Measurements from ENCODE around the gene HADHA. TPM values are rescaled to one million over a fixed set of nuclear protein-coding genes. Genes with fewer than 3 reads are reported as not detected.

The HADHA gene
- total RNA-seq, 4 donors from 2014 or later = 93.8 to 151 (median 110) TPM

DNA sequence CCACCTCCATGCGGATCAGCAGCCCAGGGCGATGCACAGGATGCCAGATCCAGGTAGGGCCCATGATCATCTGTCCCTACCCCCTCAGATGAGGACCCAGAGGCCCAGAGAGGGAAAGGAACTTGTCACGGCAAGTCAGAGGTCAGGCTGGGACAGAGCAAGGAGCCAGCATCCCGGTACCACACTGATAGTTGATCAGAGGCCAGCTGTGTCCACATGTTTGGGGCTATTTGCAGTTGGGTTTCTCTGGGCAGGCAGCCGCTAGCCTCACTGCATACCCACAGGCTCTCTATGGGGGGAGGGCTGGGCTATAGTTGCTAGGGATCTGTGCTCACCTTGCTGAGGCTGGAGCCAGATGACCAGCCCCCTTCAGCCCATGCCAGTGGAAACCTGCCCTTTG, 62.0 kb downstream of the HADHA start:
- intact Hi-C loops (cut with DNase I; ENCODE audit: low total_unique reads) = loop anchor here (10.0 kb wide), 1 partner anchor 198 kb away; the partner anchor contains the start of gene KIF3C
- Histone ChIP-seq H3K4me1 (no peaks in the 10 kb centered on the region), H3K27me3 (no peaks in the 10 kb centered on the region), H3K27ac (no peak overlapping the region), H3K36me3 (no peaks in the 10 kb centered on the region), H3K9me3 (no peaks in the 10 kb centered on the region), H3K4me3 (no peak overlapping the region)
- no peak for TF ChIP-seq POLR2A (IDR thresholded peaks at IDR 0.05)
- TF ChIP-seq, protein P1, sequence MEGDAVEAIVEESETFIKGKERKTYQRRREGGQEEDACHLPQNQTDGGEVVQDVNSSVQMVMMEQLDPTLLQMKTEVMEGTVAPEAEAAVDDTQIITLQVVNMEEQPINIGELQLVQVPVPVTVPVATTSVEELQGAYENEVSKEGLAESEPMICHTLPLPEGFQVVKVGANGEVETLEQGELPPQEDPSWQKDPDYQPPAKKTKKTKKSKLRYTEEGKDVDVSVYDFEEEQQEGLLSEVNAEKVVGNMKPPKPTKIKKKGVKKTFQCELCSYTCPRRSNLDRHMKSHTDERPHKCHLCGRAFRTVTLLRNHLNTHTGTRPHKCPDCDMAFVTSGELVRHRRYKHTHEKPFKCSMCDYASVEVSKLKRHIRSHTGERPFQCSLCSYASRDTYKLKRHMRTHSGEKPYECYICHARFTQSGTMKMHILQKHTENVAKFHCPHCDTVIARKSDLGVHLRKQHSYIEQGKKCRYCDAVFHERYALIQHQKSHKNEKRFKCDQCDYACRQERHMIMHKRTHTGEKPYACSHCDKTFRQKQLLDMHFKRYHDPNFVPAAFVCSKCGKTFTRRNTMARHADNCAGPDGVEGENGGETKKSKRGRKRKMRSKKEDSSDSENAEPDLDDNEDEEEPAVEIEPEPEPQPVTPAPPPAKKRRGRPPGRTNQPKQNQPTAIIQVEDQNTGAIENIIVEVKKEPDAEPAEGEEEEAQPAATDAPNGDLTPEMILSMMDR (IDR thresholded peaks at IDR 0.05) = no peak
- DNase-seq = no peak

DNA sequence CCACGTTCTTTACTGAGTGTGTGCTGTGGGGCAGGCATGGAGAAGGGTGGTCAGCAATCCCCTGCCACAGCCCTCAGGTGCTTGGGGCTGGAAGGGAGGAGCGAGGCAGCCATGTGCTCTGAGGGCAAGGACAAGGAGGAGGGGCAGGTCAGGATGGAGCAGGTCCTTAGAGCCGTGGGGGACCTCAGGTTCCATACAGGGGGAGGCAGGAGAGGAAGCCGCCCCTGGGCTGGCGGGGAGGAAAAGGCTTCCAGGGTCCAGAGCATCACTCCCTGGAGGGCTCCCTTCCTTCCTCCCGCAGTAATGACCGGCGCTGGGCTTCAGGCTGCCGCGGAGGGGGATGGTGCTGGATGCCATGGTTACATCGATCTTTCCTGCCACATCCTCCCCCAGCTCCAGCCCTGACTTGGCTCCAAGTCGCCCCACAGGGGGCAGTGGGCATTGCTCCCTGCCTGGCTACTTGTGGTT, 65.0 kb downstream of the HADHA start:
- intact Hi-C loops (cut with DNase I; ENCODE audit: low total_unique reads) = no loop called here
- H3K27ac ChIP-seq = no peak overlapping the region
- H3K36me3 ChIP-seq = no peaks in the 10 kb centered on the region
- no peaks in the 10 kb centered on the region for H3K4me1 ChIP-seq
- H3K9me3 ChIP-seq = no peaks in the 10 kb centered on the region
- no peak for DNase-seq
- peaks cover 0 to 4% of the 10 kb centered on the region in 2 donors for H3K27me3 ChIP-seq
- H3K4me3 ChIP-seq = peak overlapping the region in 1 of 2 donors; percentile 43
- TF ChIP-seq POLR2A (IDR thresholded peaks at IDR 0.05) = no peak
- TF ChIP-seq, protein P1 (IDR thresholded peaks at IDR 0.05) = no peak

DNA sequence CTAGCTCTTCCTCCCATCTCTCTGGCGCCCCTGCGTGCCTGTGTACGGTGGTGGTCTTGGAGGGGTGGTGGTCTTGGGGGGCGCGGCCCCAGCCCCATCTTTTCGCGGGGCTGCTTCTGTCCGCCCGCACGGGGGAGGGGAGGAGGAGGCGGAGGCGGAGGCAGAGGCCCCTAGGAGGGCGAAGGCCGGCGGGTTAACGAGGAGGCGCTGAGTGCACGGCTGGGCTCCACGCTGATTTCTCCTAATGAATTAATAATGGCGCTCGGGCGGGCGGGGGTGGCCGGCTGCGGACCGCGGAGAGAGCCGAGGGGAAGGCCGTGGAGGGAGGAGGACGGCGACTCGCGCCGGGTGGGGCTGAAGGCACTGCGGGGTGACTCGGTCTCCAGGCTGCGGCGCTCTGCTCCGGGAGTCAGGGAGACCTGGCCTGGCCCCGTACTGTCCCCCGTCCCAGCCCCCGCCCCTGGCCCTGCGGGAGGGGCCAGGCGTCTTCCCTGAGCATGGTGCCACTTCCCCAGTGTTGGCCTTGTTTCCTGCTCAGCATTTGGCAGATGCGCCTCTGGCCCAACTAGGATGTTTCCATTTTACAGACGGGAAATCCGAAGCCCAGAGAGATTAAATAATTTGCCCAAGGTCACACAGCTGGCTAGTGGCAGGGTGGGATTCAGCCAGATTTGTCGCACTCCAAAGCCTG, 65.5 kb downstream of the HADHA start:
- TF ChIP-seq POLR2A (IDR thresholded peaks at IDR 0.05) = no peak
- TF ChIP-seq, protein P1 (IDR thresholded peaks at IDR 0.05) = no peak

DNA sequence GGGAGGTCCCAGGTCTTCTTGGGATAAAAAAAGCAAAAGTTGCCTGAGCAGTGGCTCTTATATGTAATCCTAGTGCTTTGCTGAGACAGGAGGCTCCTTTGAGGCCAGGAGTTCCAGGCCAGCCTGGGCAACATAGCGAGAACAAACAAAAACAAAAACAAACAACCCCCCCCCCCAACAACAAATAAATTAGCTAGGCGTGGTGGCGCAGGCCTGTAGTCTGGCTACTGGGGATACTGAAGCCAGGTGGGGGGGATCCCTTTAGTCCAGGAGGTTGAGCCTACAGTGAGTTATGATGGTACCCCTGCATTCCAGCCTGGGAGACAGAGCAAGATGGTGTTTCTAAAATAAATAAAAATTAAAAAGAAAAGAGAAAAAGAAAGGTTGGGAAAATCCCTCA, 66.2 kb downstream of the HADHA start:
- Histone ChIP-seq H3K9me3 (no peaks in the 10 kb centered on the region), H3K4me3 (no peak overlapping the region), H3K27me3 (peaks cover 11 to 16% of the 10 kb centered on the region in 2 donors), H3K27ac (no peak overlapping the region), H3K36me3 (no peaks in the 10 kb centered on the region), H3K4me1 (peaks cover 0 to 9% of the 10 kb centered on the region in 2 donors)
- TF ChIP-seq, protein P1 (IDR thresholded peaks at IDR 0.05) = no peak
- TF ChIP-seq POLR2A (IDR thresholded peaks at IDR 0.05) = no peak
- intact Hi-C loops (cut with DNase I; ENCODE audit: low total_unique reads) = no loop called here
- no peak for DNase-seq

More for the DNA sequence above, 65.5 kb downstream of the HADHA start:
- intact Hi-C loops (cut with DNase I; ENCODE audit: low total_unique reads) = no loop called here
- DNase-seq = no peak
- peaks cover 5 to 10% of the 10 kb centered on the region in 2 donors for H3K27me3 ChIP-seq
- peaks cover 0 to 2% of the 10 kb centered on the region in 2 donors for H3K4me1 ChIP-seq
- no peaks in the 10 kb centered on the region for H3K9me3 ChIP-seq
- H3K27ac ChIP-seq = no peak overlapping the region
- peak overlapping the region; percentile 13 to 43 for H3K4me3 ChIP-seq
- no peaks in the 10 kb centered on the region for H3K36me3 ChIP-seq

DNA sequence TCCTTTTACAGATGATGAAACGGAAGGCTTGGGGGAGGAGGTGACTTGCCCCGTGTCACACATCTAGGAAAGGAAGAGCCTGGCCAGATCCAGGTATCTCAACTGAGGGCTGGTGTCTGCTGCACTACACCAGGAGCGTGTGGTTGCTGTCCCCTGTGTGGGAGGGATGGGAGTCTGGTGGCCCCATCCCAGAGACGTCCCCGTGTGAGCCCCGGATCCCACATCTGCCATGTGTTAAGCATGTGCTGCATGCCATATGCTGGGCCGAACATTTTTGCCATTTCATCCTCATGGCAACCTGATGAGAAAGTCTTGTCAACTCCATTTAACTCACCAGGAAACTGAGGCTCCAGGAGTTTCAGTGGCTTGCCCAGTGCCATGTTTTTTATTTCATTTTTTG, 67.3 kb downstream of the HADHA start:
- no peak for TF ChIP-seq POLR2A (IDR thresholded peaks at IDR 0.05)
- TF ChIP-seq, protein P1 (IDR thresholded peaks at IDR 0.05) = no peak
- no peak for DNase-seq
- intact Hi-C loops (cut with DNase I; ENCODE audit: low total_unique reads) = no loop called here
- Histone ChIP-seq H3K4me3 (no peak overlapping the region), H3K9me3 (no peaks in the 10 kb centered on the region), H3K27ac (no peak overlapping the region), H3K4me1 (peaks cover 0 to 11% of the 10 kb centered on the region in 2 donors), H3K36me3 (no peaks in the 10 kb centered on the region), H3K27me3 (peaks cover 17% of the 10 kb centered on the region in 2 donors)
